Measurements from ENCODE around the gene CC2D1A. TPM values are rescaled to one million over a fixed set of nuclear protein-coding genes. Genes with fewer than 3 reads are reported as not detected.
A peak's percentile ranks its signal among the peaks of the same experiment; 100 is the strongest.

CC2D1A gene
- total RNA-seq, 1 donor from 2014 or later, result 128 TPM

DNA sequence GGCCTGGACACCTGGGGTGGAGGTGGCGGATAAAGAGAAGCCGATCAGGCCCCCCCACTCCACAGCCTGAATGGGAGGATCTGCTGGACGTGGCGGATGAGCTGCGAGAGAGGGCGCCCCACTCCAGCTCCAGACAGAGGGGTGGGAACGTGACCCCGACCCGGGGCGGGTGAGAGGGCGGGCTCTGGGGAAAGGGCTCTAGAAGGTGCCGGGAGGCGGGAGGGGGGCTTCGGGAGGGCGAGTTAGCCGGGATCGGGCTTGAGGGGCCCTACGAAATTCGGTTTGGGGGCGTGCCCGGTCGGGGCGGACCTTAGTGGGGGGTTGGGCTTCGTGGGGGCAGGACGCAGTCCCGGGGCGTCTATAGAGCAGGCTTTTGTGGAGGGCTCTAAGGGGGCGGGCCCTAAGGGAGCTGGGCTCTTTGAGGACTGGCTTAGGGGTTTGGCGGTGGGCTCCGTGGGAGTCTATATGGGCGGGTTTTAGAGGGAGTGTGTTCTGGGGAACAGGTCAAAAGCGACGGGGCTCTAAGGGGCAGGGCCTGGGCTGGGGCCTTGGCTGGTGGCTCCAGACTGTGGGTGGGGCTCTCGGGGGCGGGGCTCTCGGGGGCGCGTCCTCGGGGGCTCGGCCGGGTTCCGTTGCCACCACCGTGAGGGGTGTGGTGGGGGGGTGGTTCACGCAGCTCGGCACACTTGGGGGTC lies 33.2 kb upstream of the CC2D1A start:
- no peaks in the 10 kb centered on the region for H3K36me3 ChIP-seq
- no peaks in the 10 kb centered on the region for H3K27me3 ChIP-seq
- peak in 1 of 3 experiments; percentile 9 for TF ChIP-seq CTCF (IDR thresholded peaks at IDR 0.05)
- no peaks in the 10 kb centered on the region for H3K9me3 ChIP-seq
- intact Hi-C loops (cut with DNase I), result no loop called here
- peaks cover 0 to 4% of the 10 kb centered on the region in 2 donors for H3K4me1 ChIP-seq
- no peak for DNase-seq (ENCODE audit: low spot score in 2 of 2)
- no peak overlapping the region for H3K27ac ChIP-seq
- H3K4me3 ChIP-seq, result peak overlapping the region; percentile 18 to 54

DNA sequence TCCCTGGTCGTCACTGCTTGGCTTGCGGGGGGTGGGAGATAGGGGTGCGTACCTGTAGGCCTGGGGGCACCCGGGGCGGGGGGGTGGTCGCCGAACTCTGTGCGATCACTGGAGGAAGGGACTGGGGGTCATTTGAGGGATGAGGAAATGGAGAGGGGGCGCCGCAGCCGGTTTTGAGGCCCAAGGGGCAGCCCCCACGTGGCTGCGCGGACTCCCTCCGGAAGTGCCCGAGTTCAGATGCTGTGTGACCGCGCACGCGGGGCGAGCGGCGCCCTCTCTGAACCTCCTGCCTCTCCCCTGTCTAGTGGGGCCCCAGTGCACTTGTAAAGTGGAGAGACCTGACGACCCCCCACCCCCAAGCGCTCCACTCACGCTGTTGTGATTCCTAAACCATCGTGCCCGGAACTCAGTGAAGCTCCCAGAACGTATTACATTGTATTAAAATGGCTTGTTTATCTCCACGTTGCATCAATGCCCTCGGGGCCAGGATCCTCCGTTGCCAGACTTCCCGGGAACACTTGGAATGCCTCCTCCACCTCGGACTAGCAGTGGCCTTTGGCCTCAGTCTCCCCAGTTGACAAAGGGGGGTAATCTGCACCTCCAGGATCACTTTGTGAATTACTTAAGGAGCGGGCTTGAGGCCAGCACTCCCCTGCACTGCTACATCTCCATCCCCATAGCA lies 32.0 kb upstream of the CC2D1A start:
- H3K4me3 ChIP-seq, result no peak overlapping the region
- no peak overlapping the region for H3K27ac ChIP-seq
- H3K36me3 ChIP-seq, result no peaks in the 10 kb centered on the region
- peaks cover 0 to 4% of the 10 kb centered on the region in 2 donors for H3K4me1 ChIP-seq
- no peak for TF ChIP-seq CTCF (IDR thresholded peaks at IDR 0.05)
- no peaks in the 10 kb centered on the region for H3K27me3 ChIP-seq
- intact Hi-C loops (cut with DNase I), result no loop called here
- H3K9me3 ChIP-seq, result no peaks in the 10 kb centered on the region
- no peak for DNase-seq (ENCODE audit: low spot score in 2 of 2)

DNA sequence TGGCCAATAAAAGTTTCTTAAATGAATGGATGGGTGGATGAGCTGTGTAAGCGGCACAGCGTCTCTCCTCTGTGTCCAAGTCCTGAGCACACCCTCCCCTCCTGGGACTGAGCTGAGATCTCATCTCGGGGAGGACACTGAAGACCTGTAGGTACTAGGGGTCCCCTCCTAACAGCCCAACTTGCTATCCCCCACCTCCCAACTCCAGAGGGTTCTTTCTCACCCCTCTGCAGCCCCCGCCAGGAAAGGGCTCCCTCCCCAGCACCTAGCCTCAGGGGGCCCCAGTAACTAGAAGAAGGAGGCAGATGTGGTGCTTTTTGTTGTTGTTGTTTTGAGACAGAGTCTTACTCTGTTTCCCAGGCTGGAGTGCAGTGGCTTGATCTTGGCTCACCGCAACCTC lies 30.2 kb upstream of the CC2D1A start:
- intact Hi-C loops (cut with DNase I), result no loop called here
- peak in 1 of 2 donors; percentile 52 for DNase-seq (ENCODE audit: low spot score in 2 of 2)
- Histone ChIP-seq H3K4me3 (no peak overlapping the region), H3K27me3 (no peaks in the 10 kb centered on the region), H3K36me3 (no peaks in the 10 kb centered on the region), H3K27ac (no peak overlapping the region), H3K9me3 (no peaks in the 10 kb centered on the region), H3K4me1 (peaks cover 6 to 16% of the 10 kb centered on the region in 2 donors)
- TF ChIP-seq CTCF (IDR thresholded peaks at IDR 0.05), result no peak

DNA sequence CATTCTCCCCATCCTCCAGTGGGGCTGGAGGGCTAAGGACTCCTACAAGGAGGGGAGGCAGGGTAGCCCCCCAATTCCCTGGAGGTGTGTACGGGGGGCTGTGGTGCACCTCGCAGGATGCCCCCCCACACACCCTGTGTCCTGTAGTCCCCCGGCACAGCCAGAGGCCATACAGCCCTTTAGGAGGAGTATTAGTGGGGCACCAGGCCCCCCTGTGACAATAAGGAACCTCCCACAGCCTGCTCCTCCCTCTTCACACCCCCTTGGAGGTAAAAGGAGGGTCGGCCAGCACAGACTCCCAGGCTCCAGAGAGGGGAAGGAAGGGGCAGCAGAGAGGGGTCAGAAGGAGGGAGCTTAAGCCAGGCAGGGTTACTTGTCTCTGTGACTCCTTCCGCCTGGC lies 29.2 kb upstream of the CC2D1A start, which contains the start of gene NANOS3:
Gene NANOS3, plus strand, starts transcription at position 301 of the 400 bp plus-strand sequence. CDS start 115 bp downstream, outside the sequence.
- Histone ChIP-seq H3K4me1 (peaks cover 6 to 16% of the 10 kb centered on the region in 2 donors), H3K4me3 (no peak within 1 kb of the TSS), H3K9me3 (no peaks in the 10 kb centered on the region), H3K36me3 (no peaks in the 10 kb centered on the region), H3K27me3 (no peaks in the 10 kb centered on the region), H3K27ac (no peak within 1 kb of the TSS)
- TF ChIP-seq CTCF (IDR thresholded peaks at IDR 0.05), result no peak
- no peak for DNase-seq (ENCODE audit: low spot score in 2 of 2)
- intact Hi-C loops (cut with DNase I), result no loop called here

DNA sequence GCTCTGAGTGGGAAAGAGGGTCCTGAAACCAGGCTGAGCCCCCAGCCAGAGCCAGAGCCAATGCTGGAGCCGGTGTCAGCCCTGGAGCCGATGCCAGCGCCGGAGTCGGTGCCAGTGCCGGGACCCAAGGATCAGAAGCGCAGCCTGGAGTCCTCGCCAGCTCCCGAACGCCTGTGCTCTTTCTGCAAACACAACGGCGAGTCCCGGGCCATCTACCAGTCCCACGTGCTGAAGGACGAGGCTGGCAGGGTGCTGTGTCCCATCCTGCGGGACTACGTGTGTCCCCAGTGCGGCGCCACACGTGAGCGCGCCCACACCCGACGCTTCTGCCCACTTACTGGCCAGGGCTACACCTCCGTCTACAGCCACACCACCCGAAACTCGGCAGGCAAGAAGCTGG lies 28.7 kb upstream of the CC2D1A start:
- no peak overlapping the region for H3K27ac ChIP-seq
- no peak for TF ChIP-seq CTCF (IDR thresholded peaks at IDR 0.05)
- peaks cover 6 to 16% of the 10 kb centered on the region in 2 donors for H3K4me1 ChIP-seq
- no peak overlapping the region for H3K4me3 ChIP-seq
- no peaks in the 10 kb centered on the region for H3K36me3 ChIP-seq
- intact Hi-C loops (cut with DNase I), result no loop called here
- H3K27me3 ChIP-seq, result no peaks in the 10 kb centered on the region
- no peaks in the 10 kb centered on the region for H3K9me3 ChIP-seq
- DNase-seq (ENCODE audit: low spot score in 2 of 2), result no peak
